Type B pancreatic cell (in vitro differentiated cells): Measurements from ENCODE around the gene OSCP1. TPM values are rescaled to one million over a fixed set of nuclear protein-coding genes. Genes with fewer than 3 reads are reported as not detected.
A peak's percentile ranks its signal among the peaks of the same experiment; 100 is the strongest.

Experiments
- DNase-seq: peaks from one replicate; pipeline ENCODE4 v3.0.0; 2021; ENCODE audit warnings: mixed read lengths; ENCODE audit not compliant: unreplicated experiment; ENCODE audit errors: extremely low spot score
- H3K27ac Mint-ChIP-seq: 2 replicates; pipeline ENCODE4 v1.8.0; 2021; ENCODE audit warnings: mild to moderate bottlenecking, mixed read lengths
- H3K27me3 Mint-ChIP-seq: 2 replicates; pipeline ENCODE4 v1.8.0; 2021; ENCODE audit warnings: mixed read lengths
- H3K36me3 Mint-ChIP-seq: 2 replicates; pipeline ENCODE4 v1.8.0; 2021; ENCODE audit warnings: mixed read lengths
- H3K4me1 Mint-ChIP-seq: one replicate; pipeline ENCODE4 v1.8.0; 2021; ENCODE audit warnings: mixed read lengths; ENCODE audit not compliant: unreplicated experiment
- H3K4me3 Mint-ChIP-seq: 2 replicates; pipeline ENCODE4 v1.8.0; 2021; ENCODE audit warnings: mild to moderate bottlenecking, mixed read lengths
- H3K9me3 Mint-ChIP-seq: 2 replicates; pipeline ENCODE4 v1.8.0; 2021; ENCODE audit warnings: mixed read lengths
- total RNA-seq: library from RNA; stranded (reverse); gene quantifications from 2 replicates; pipeline ENCODE4 v1.2.1, GENCODE V29; 2021; ENCODE audit warnings: low replicate concordance
- TF ChIP-seq, protein P1 (sequence below): fragments of 200-600 bp; sonication (generic); conservative IDR thresholded peaks from 2 replicates; pipeline ENCODE4 v1.5.0; 2021; ENCODE audit warnings: antibody characterized with exemption, mild to moderate bottlenecking

OSCP1 gene
- total RNA-seq, 1 donor from 2014 or later = 15.3 TPM

DNA sequence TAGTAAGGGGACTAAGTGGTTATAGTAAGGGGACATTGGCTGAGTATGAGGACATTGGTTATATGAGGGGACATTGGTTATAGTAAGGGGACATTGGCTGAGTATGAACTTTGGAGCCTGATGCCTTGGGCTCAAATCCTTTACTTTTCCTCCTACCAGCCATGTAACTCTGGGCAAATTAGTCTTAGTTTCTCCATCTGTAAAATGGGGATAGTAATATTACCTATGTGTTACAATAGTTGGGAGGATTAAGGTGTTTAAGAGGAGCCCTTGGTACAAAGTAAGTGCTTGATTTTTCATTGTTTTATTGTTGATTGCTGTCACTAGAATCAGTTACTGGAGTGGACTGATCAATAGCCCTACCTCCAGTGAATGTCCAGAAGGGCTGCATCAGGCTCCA is 2.8 kb downstream of the OSCP1 start:
- no peak for DNase-seq
- Mint-ChIP-seq H3K36me3 (no peaks in the 10 kb centered on the region), H3K4me1 (peaks cover 29% of the 10 kb centered on the region), H3K27me3 (no peaks in the 10 kb centered on the region), H3K9me3 (no peaks in the 10 kb centered on the region), H3K4me3 (no peak overlapping the region), H3K27ac (no peak overlapping the region)
- TF ChIP-seq, protein P1, sequence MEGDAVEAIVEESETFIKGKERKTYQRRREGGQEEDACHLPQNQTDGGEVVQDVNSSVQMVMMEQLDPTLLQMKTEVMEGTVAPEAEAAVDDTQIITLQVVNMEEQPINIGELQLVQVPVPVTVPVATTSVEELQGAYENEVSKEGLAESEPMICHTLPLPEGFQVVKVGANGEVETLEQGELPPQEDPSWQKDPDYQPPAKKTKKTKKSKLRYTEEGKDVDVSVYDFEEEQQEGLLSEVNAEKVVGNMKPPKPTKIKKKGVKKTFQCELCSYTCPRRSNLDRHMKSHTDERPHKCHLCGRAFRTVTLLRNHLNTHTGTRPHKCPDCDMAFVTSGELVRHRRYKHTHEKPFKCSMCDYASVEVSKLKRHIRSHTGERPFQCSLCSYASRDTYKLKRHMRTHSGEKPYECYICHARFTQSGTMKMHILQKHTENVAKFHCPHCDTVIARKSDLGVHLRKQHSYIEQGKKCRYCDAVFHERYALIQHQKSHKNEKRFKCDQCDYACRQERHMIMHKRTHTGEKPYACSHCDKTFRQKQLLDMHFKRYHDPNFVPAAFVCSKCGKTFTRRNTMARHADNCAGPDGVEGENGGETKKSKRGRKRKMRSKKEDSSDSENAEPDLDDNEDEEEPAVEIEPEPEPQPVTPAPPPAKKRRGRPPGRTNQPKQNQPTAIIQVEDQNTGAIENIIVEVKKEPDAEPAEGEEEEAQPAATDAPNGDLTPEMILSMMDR = no peak

DNA sequence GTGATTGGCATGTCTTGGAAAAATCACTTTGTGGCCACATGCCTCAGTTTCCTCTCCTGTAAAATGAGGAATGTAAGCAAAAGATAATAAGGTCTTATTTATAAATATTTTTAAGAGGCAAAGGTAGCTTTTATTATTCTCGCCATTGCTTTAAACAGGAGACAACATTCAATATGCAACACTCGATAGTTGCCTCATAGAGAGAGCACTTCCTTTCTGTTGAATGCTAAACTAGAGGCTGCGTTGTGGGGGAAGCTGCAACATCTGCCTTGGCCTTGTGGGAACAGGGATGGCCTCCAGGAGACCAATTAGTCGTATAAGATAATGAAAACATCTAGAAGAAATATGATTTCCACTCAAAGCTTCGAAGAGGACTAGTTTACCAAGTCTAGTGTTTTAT is 3.5 kb downstream of the OSCP1 start:
- Mint-ChIP-seq H3K4me3 (no peak overlapping the region), H3K4me1 (peaks cover 29% of the 10 kb centered on the region), H3K36me3 (no peaks in the 10 kb centered on the region), H3K27ac (no peak overlapping the region), H3K27me3 (no peaks in the 10 kb centered on the region), H3K9me3 (no peaks in the 10 kb centered on the region)
- TF ChIP-seq, protein P1 = no peak
- DNase-seq = no peak

DNA sequence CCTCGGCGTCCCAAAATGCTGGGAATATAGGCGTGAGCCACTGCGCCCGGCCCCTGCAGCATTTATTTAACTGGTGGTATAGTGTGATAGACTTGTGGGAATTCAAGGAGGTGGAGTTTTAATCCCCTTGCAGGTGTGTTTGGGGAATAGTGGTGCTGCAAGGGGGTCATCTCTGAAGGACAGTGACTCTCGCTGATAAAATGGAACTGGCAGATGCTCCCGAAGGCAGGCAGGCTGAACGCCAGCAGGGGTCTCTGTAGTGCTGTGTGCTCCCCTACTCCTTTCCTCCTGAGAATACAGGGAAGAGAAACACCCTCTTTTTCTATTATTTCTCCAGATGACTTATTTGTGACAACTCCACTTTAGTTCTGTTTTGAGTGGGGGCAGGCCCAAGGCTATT is 4.0 kb downstream of the OSCP1 start:
- DNase-seq = no peak
- H3K9me3 Mint-ChIP-seq = no peaks in the 10 kb centered on the region
- H3K4me1 Mint-ChIP-seq = peaks cover 25% of the 10 kb centered on the region
- H3K27me3 Mint-ChIP-seq = no peaks in the 10 kb centered on the region
- TF ChIP-seq, protein P1 = peak; percentile 62
- H3K27ac Mint-ChIP-seq = no peak overlapping the region
- no peak overlapping the region for H3K4me3 Mint-ChIP-seq
- no peaks in the 10 kb centered on the region for H3K36me3 Mint-ChIP-seq

DNA sequence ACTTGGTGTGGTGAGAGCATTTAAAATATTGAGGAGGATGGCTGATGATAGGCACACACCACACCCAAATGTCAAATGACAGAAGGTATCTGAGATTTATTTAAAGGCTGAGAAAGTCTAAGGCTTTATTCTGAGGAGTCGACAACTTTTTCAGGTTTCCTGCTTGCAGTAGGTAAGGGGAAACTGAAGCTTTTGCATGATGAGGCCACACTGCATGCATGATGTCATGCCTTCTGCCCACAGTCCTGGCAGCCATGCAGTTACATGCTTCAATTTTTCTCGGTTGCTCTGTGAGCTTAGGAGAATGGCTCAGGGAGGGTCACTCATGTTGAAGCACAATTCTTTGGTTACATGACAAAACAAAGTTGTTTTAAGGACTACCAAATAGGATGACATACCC is 7.0 kb downstream of the OSCP1 start:
- Mint-ChIP-seq H3K36me3 (peaks cover 5% of the 10 kb centered on the region), H3K9me3 (no peaks in the 10 kb centered on the region), H3K27ac (peak overlapping the region; percentile 88)

DNA sequence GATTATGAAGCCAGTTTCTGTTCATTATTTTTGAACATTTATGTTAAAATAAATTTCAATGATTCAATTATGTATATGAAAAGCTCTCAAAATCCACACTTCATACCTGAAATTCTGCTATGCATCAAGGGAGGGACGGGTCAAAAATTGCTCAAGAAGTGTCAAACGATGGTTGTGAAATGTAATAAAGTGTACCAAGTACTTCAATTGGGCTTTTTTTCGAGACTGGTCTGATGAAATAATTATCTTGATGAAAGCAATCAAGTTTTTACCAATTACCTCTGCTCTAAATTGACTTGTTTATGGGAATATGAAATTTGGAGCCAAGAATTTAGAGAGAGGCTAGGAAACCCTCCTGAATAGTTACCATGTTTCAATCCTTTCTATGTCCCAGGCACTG is 7.9 kb downstream of the OSCP1 start:
- H3K27me3 Mint-ChIP-seq = no peaks in the 10 kb centered on the region
- no peaks in the 10 kb centered on the region for H3K9me3 Mint-ChIP-seq
- DNase-seq = no peak
- H3K4me1 Mint-ChIP-seq = peaks cover 25% of the 10 kb centered on the region
- no peak overlapping the region for H3K4me3 Mint-ChIP-seq
- no peak overlapping the region for H3K27ac Mint-ChIP-seq
- TF ChIP-seq, protein P1 = no peak
- H3K36me3 Mint-ChIP-seq = peaks cover 5% of the 10 kb centered on the region

More for the DNA sequence above, 7.0 kb downstream of the OSCP1 start:
- peaks cover 27% of the 10 kb centered on the region for H3K4me1 Mint-ChIP-seq
- no peak overlapping the region for H3K4me3 Mint-ChIP-seq
- no peaks in the 10 kb centered on the region for H3K27me3 Mint-ChIP-seq
- no peak for DNase-seq
- TF ChIP-seq, protein P1 = no peak

DNA sequence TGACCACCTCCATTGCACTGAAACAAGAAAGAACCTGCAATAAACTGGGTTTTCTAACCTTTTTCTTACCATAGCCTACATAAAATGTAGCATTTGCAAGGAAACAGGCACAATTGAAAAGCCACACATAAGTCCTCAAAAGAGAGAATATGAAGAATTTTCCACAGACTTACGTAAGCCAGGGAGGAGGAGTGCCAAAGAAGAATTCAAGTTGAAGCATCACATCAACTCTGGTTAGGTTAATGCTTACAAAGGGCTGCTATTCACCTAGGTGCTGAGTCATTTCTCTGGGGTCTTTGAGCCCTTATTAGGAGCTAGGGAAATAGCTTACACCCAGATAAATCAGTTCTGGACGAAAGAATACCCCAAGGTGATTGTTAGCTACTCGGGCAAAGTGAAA is 9.6 kb downstream of the OSCP1 start:
- TF ChIP-seq, protein P1 = no peak
- Mint-ChIP-seq H3K36me3 (peaks cover 9% of the 10 kb centered on the region), H3K27me3 (no peaks in the 10 kb centered on the region), H3K4me1 (peaks cover 18% of the 10 kb centered on the region), H3K9me3 (no peaks in the 10 kb centered on the region), H3K27ac (peak overlapping the region; percentile 88), H3K4me3 (peak overlapping the region; percentile 55)
- no peak for DNase-seq
